ENCODE data around the gene RNPEP.
"Not testable (repeated sequence)": the region's sequence is repeated elsewhere in the genome, so short reads cannot be mapped to it uniquely, and the experiment has no call there.

The RNPEP gene

DNA sequence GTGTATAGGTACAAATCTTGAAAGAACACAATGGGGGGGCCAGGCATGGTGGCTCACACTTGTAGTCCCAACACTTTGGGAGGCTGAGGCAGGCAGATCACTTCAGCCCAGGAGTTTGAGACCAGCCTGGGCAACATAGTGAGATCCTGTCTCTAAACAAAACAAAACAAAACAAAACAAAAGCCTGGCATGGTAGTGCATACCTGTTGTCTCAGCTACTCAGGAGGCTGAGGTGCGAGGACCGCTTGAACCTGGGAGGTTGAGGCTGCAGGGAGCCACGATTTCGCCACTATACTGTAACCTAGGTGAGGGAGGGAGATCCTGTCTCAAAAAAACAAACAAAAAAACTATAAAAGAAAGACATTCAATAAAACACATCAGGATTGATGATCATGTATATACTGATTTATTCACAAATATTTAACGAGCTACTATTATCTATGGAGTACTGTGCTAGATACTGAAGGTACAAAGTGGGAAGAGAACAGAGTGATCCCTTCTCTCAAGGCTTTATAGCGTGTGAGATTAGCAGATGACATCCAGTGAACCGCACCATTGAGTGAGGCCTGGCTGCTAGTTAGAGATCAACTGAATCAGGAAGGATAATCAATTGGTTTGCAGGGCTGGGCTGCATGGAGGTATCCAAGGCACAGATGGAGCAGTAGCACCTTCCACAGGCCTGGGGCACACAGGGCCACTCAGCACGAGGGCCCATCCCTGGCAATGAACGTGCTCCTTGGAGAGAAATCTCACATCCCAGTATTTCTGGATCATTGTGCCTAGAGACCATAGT lies 54.3 kb downstream of the RNPEP start:
- DNase-seq (ENCODE audit: low read depth): no peak

DNA sequence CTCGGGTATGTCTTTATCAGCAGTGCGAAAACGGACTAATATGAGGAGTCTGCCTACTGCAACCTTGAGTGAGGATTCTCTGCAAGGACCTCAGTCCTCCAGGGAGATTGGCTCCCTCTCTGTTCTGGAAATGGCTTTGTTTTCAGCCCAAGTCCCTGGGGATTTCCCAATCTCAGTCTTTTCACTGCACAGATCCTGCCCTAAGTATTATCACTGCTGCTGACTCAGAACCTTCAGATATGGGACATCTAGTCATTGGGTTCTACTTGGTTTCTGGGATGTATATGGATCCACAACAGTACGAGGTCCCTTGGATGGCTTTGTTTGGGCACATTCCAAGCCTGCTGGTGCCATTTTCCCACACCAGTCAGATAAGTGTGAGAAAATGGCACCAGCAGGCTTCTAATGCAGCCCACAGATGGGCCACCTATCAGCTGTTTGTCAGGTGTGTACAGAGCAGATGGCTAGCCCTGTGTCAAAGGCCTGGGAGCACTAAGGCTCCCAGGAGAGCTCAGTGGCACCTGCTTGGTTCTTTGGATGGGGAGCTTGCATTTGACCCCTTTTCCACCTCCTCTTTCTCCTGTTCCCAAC lies 55.4 kb downstream of the RNPEP start:
- no peak for DNase-seq (ENCODE audit: low read depth)

DNA sequence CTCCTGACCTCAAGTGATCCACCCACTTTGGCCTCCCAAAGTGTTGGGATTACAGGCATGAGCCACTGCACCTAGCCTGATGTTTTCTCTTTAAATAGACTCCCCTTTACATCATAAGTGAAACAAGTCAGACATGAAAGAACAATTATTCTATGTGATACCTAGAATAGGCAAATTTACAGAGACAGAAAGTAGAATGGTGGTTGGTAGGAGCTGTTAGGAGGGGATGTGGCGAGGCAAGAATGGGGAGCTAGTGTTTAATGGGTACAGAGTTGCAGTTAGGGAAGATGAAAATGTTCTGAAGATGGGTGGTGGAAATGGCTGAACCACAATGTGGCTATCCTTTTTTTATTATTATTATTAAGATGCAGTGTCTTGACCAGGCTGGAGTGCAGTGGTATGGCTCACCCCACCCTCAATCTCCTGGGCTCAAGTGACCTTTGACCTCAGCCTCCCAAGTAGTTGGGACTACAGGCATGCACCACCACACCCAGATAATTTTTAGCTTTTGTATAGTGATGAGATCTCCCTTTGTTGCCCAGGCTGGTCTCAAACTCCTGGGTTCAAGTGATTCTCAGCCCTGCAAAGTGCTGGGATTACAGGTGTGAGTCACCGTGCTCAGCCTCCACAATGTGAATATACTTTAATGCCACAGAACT lies 56.4 kb downstream of the RNPEP start:
- no peak for DNase-seq (ENCODE audit: low read depth)

DNA sequence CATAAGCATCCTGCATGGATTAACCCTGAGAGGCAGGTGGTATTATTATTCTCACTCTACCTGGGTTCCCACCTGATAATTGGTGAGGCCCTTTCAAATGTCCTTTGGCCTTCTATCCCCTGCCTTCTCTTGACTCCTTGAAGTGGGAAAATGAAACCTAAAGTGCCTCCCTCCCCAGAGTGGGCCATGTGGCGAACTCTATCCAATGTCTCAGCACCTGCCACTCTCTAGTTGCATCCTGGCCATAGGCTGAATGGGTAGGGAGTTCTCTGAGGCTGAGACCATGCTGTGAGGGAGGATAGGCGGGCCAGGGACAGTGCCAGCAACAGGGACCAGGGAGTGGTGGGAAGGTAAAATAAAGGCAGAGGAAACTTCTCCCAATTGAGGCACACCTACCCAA lies 63.3 kb downstream of the RNPEP start:
- no peak for DNase-seq (ENCODE audit: low read depth)

DNA sequence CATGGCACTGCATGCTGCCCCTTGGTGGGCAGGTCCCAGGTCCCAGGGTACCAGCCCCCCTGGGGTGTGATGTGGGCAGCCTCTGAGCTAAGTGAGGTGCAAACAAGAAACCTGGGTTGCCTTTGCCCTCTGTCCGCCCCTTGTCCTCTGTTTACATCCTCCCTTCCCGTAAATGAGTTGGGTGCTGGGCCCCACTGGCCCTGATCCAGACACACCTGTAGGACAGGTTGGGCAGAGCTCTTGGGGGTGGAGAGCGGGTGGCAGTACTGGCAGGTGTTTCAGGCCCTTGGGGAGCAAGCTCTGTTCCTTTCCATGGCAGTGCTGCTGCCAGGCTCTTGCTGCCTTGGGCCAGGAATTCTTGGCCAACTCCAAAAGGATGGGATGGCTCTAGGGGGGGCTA lies 63.8 kb downstream of the RNPEP start:
- no peak for DNase-seq (ENCODE audit: low read depth)

GRCh38 chr1:202046748-202047708 lies 64.6 kb downstream of the RNPEP start:
- no peak for DNase-seq (ENCODE audit: low read depth)

DNA sequence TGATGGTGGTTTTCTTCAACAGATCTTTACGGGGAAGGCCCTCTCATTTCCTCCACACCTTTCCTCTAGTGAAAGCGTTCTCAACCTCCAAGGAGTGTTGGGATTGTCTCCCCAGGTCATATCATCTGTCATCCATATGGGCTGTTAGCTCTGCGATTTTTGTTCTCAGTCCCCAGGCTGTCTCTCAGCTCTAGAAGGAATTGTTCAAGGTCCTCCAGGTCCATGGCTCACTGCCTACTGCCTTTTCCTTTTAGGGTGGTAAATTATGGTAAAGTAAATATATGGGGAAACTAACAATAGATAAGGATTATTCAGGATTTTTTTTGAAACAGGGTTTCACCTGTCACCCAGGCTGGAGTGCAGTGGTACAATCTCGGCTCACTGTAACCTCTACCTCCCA lies 65.5 kb downstream of the RNPEP start:
- DNase-seq (ENCODE audit: low read depth): no peak

GRCh38 chr1:202049129-202049528 lies 66.7 kb downstream of the RNPEP start:
- no peak for DNase-seq (ENCODE audit: low read depth)

GRCh38 chr1:202054094-202054493 lies 71.6 kb downstream of the RNPEP start:
- DNase-seq (ENCODE audit: low read depth): no peak

DNA sequence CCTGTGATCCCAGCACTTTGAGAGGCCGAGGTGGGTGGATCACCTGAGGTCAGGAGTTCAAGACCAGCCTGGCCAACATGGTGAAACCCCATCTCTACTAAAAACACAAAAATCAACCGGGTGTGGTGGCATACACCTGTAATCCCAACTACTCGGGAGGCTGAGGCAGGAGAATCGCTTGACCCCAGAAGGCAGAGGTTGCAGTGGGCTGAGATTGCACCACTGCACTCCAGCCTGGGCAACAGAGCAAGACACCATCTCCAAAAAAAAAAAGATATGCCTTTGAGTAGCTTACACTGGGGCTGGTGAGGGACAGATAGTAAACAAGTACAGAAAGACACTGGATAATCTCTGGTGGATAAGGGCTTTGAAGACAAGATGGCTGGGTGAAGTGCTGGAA lies 72.2 kb downstream of the RNPEP start:
- DNase-seq (ENCODE audit: low read depth): not testable (repeated sequence)

Data from activated T-cell treated with anti-CD3 and anti-CD28 coated beads for 1 hour (primary cell).